Activated CD4-positive, alpha-beta T cell treated with anti-CD3 and anti-CD28 coated beads, Interleukin-2, amount 10 ng/mL, durations not matched to agents 7 days and 5 days (primary cell): Measurements from ENCODE around the gene VDR. TPM values are rescaled to one million over a fixed set of nuclear protein-coding genes. Genes with fewer than 3 reads are reported as not detected.

ENCODE experiments used
- CTCF ChIA-PET: fragments of 350-600 bp; sonication (Branson Sonifier 250); formaldehyde crosslinking; loops from one replicate; lab custom pipeline; 2021; ENCODE audit warnings: antibody characterized with exemption; lab: Charles Lee
- POLR2A ChIA-PET: fragments of 350-600 bp; sonication (Branson Sonifier 250); formaldehyde crosslinking; loops from one replicate; lab custom pipeline; 2021; ENCODE audit warnings: antibody characterized with exemption; lab: Charles Lee
- DNase-seq: peaks from one replicate; pipeline ENCODE4 v3.0.0-alpha.2; 2020
- H3K27ac Mint-ChIP-seq: one replicate; pipeline ENCODE4 v1.8.0; 2021; ENCODE audit warnings: mild to moderate bottlenecking, moderate library complexity, mixed read lengths
- H3K27me3 Mint-ChIP-seq: one replicate; pipeline ENCODE4 v1.8.0; 2021; ENCODE audit warnings: mixed read lengths
- H3K36me3 Mint-ChIP-seq: one replicate; pipeline ENCODE4 v1.8.0; 2021; ENCODE audit warnings: low read depth, mixed read lengths
- H3K4me1 Mint-ChIP-seq: one replicate; pipeline ENCODE4 v1.8.0; 2021; ENCODE audit warnings: mixed read lengths
- H3K4me3 Mint-ChIP-seq: one replicate; pipeline ENCODE4 v1.8.0; 2021; ENCODE audit warnings: mild to moderate bottlenecking, moderate library complexity, mixed read lengths
- H3K9me3 Mint-ChIP-seq: one replicate; pipeline ENCODE4 v1.8.0; 2021; ENCODE audit warnings: mixed read lengths
- total RNA-seq, 2 experiments: library from RNA; stranded (reverse); gene quantifications; one replicate each; pipeline ENCODE4 v1.2.3, GENCODE V29; 2021

VDR gene
- total RNA-seq, 2 experiments from 2014 or later = 16.4 to 17.3 TPM

DNA sequence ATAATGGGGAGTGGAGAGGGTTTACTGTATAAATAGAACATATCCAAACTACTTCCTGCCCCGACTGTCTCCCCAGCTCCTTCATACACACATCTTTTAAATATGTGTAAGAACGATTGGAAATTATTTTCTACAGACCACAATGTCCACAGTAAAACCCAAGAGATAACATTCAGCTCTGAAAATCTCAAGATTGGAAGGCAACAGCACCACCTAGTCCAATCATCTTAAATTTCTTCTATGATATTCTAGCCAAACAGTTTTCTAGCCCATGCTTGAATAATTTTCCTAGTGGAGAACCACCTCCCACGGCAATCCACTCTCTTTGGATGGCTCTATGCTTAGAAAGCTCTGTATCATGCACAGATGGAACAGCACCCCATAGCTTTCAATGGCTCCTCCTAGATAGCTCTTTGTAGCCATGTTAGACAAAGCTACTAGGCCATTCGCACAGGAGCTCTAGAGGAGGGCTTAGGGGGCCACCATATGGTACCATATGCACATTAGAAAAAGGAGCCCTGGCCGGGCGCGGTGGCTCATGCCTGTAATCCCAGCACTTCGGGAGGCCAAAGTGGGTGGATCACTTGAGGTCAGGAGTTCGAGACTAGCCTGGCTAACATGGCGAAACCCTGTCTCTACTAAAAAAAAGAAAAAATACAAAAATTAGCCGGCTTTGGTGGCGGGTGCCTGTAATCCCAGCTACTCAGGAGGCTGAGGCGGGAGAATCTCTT is 18.1 kb downstream of the VDR start:
- Mint-ChIP-seq H3K27me3 (no peaks in the 10 kb centered on the region), H3K9me3 (no peaks in the 10 kb centered on the region), H3K27ac (no peak overlapping the region), H3K4me1 (peaks cover 85% of the 10 kb centered on the region), H3K36me3 (peaks cover 2% of the 10 kb centered on the region), H3K4me3 (no peak overlapping the region)
- no peak for DNase-seq
- CTCF ChIA-PET = interaction anchor here (0.7 to 20.0 kb wide), 8 partner anchors 12 to 145 kb away, joined by 3 to 170 read pairs (median 4); partner anchors contain the start of genes TMEM106C and VDR
- POLR2A ChIA-PET = interaction anchor here (0.5 to 1.1 kb wide), 2 partner anchors 13 to 64 kb away, joined by 3 to 5 read pairs; no protein-coding TSS in a partner anchor

- Mint-ChIP-seq H3K27me3 (no peaks in the 10 kb centered on the region), H3K9me3 (no peaks in the 10 kb centered on the region), H3K4me3 (peak overlapping the region; percentile 17), H3K27ac (peak overlapping the region; percentile 9), H3K4me1 (peaks cover 80% of the 10 kb centered on the region), H3K36me3 (no peaks in the 10 kb centered on the region)
- POLR2A ChIA-PET = interaction anchor here (0.6 to 1.1 kb wide), 2 partner anchors 11 to 45 kb away, joined by 3 to 4 read pairs; no protein-coding TSS in a partner anchor
- DNase-seq = no peak
- CTCF ChIA-PET = interaction anchor here (0.8 to 20.0 kb wide), 9 partner anchors 11 to 143 kb away, joined by 3 to 170 read pairs (median 4); partner anchors contain the start of genes TMEM106C and VDR
Measured at GRCh38 chr12:47885566-47885965, 19.2 kb downstream of the VDR start.

DNA sequence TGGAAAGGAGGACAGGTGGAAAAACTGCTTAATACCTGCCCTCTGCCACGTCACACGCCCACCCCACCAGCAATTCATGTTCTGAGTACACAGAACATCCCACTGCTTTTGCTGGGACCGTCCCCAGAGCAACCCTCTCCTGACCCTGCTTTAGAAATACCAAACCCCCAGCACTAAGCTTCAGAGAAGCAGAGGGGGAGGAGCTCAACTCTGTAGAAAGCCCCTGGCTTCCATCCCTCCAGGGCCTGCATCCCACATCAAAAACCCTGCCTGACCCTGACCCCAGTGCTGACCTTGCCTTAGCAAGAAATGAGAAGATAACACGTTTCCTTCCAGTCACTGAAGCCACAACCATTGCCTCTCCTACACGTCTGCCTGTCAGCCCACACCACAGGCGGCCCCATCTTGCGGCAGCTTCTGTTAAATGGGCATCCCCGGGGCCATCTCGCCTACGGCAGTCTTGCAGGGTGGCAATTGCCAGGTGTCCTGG is 19.7 kb downstream of the VDR start:
- Mint-ChIP-seq H3K9me3 (no peaks in the 10 kb centered on the region), H3K36me3 (no peaks in the 10 kb centered on the region), H3K4me1 (peaks cover 78% of the 10 kb centered on the region), H3K4me3 (peak overlapping the region; percentile 17), H3K27me3 (no peaks in the 10 kb centered on the region), H3K27ac (peak overlapping the region; percentile 72)
- ChIA-PET POLR2A (interaction anchor here (0.6 kb wide), 2 partner anchors 45 to 158 kb away, joined by 4 read pairs; no protein-coding TSS in a partner anchor), CTCF (interaction anchor here (0.6 to 20.0 kb wide), 7 partner anchors 10 to 490 kb away, joined by 3 to 170 read pairs (median 6); partner anchors contain the start of gene VDR)
- DNase-seq = peak; percentile 62

- CTCF ChIA-PET = interaction anchor here (0.6 to 20.0 kb wide), 6 partner anchors 10 to 489 kb away, joined by 3 to 170 read pairs (median 6); partner anchors contain the start of gene VDR
- DNase-seq = no peak
- H3K27ac Mint-ChIP-seq = peak overlapping the region; percentile 95
Measured at GRCh38 chr12:47884501-47884900, 20.3 kb downstream of the VDR start.

DNA sequence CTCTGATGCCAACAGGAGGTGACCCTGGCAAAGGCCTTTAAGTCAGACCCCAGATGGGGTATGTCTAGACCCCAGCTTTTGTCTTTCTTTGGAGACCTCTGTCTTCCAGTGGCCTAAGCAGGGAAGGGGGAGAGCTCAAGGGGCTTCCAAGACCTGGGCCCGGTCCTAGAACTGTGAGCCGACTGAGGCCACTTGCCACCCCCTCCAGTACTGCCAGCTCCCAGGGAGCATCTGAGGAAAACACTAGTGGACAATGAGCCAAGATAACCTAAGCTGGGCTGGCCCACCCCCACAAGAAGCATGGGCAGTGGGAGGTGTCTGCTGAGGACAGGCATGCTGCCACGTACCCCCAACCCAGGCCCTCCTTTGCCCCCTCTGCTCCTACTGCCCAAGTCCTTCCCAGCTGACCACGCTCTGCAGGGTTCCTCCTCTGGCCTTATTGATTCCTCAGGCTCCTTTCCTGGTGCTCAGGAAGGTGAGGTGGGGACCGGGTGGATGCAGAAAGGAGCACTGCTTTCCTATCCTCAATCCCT is 21.1 kb downstream of the VDR start:
- H3K36me3 Mint-ChIP-seq = peaks cover 5% of the 10 kb centered on the region
- no peaks in the 10 kb centered on the region for H3K27me3 Mint-ChIP-seq
- ChIA-PET POLR2A (interaction anchor here (0.6 to 1.2 kb wide), 4 partner anchors 21 to 467 kb away, joined by 3 to 13 read pairs (median 6); partner anchors contain the start of genes VDR and ZNF641), CTCF (interaction anchor here (0.9 to 20.0 kb wide), 7 partner anchors 8 to 316 kb away, joined by 3 to 170 read pairs (median 5); partner anchors contain the start of gene VDR)
- DNase-seq = no peak
- no peaks in the 10 kb centered on the region for H3K9me3 Mint-ChIP-seq
- H3K4me3 Mint-ChIP-seq = peak overlapping the region; percentile 72
- H3K27ac Mint-ChIP-seq = peak overlapping the region; percentile 95
- H3K4me1 Mint-ChIP-seq = peaks cover 66% of the 10 kb centered on the region

More at GRCh38 chr12:47884501-47884900, 20.3 kb downstream of the VDR start:
- POLR2A ChIA-PET = no interaction called here
- H3K27me3 Mint-ChIP-seq = no peaks in the 10 kb centered on the region
- H3K4me1 Mint-ChIP-seq = peaks cover 74% of the 10 kb centered on the region
- H3K36me3 Mint-ChIP-seq = no peaks in the 10 kb centered on the region
- H3K4me3 Mint-ChIP-seq = no peak overlapping the region
- no peaks in the 10 kb centered on the region for H3K9me3 Mint-ChIP-seq

DNA sequence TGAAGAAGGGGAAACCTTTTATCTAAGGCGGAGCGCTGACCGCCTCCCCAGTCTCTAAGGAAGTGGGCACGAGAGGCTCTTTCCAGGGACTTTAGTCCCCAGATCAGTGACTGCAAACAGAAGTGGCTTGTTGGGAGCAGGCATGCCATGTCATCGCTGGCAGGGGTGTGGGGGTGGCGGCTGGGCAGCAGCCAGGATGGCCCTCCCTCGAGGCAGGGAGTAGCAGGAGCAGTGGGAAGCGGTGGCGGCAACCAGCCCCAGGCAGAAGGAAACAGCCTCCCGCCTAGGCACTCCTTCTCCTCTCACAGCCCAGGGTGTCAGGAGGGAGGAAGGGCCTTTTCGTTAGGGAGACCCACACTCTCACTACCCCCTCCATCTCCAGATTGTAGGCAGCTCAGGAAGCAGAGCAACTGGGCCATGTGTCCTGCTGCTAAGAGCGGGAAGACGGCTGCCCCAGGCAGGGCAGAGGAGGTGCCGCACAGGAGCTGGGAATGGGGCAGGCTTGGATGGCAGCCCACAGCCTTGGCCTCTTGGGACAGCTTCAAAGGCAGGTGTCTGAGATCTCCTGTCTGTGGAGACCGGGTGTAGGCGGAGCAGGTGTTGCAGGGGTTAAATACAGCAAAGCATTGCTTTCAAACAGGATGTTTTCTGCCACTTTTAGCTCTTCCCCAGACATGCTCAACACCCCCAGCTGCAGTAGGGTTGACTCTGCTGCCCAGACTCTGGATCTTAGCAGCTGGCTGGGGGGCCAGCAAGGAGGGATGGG is 21.8 kb downstream of the VDR start:
- H3K27ac Mint-ChIP-seq = peak overlapping the region; percentile 95
- H3K36me3 Mint-ChIP-seq = peaks cover 12% of the 10 kb centered on the region
- DNase-seq = peak; percentile 63
- POLR2A ChIA-PET = interaction anchor here (0.6 to 1.2 kb wide), 4 partner anchors 22 to 468 kb away, joined by 3 to 13 read pairs (median 6); partner anchors contain the start of genes VDR and ZNF641
- H3K4me1 Mint-ChIP-seq = peaks cover 62% of the 10 kb centered on the region
- no peaks in the 10 kb centered on the region for H3K9me3 Mint-ChIP-seq
- peak overlapping the region; percentile 72 for H3K4me3 Mint-ChIP-seq
- H3K27me3 Mint-ChIP-seq = no peaks in the 10 kb centered on the region
- CTCF ChIA-PET = interaction anchor here (1.0 to 20.0 kb wide), 6 partner anchors 9 to 74 kb away, joined by 3 to 170 read pairs (median 5); partner anchors contain the start of gene VDR

DNA sequence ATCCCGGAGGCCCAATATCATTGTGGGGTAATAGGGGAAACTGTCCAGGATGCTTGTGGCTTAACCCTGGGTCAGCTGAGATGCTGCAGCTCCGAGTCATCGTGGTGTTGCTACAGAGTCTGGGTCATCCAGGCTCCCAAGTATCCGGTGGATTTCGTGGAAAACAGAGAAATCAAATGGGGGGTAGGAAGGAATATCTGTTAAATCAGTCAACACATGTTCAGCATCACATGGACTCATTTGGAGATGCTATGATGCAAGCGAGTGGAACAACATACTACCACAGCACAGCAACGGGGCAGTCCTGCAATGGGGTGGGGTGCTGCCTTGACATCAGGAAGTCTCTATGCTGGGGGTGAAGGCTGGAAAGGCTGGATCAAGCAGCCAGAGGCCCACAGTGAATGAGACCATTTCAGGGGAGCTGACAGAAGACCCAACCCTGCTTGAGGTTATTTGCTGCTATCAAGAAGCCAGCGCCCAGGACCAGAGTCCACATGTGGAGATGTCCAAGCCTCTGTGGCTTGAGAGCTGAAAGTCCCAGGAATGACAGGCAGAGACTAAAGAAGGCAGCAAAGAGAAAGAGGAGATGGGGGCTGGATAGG is 22.9 kb downstream of the VDR start:
- DNase-seq = no peak
- ChIA-PET CTCF (interaction anchor here (4.6 to 20.0 kb wide), 2 partner anchors 11 to 18 kb away, joined by 34 to 170 read pairs; partner anchors contain the start of gene VDR), POLR2A (no interaction called here)
- Mint-ChIP-seq H3K4me1 (peaks cover 59% of the 10 kb centered on the region), H3K36me3 (peaks cover 16% of the 10 kb centered on the region), H3K27ac (peak overlapping the region; percentile 84), H3K27me3 (no peaks in the 10 kb centered on the region), H3K9me3 (no peaks in the 10 kb centered on the region), H3K4me3 (peak overlapping the region; percentile 60)

DNA sequence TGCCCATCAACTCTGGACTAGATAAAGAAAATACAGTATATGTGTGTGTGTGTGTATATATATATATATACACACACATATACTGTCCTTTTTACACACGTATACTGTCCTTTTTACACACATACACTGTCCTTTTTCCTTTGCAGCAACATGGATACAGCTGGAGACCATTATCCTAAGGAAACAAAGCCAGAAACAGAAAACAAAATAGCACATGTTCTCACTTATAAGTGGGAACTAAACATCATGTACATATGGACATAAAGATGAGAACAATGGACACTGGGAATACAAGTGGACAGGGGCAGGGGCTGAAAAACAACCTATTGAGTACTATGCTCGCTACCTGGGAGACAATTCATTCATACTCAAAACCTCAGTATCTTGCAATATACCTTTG is 23.7 kb downstream of the VDR start:
- no peaks in the 10 kb centered on the region for H3K9me3 Mint-ChIP-seq
- H3K27ac Mint-ChIP-seq = no peak overlapping the region
- ChIA-PET CTCF (interaction anchor here (1.0 to 20.0 kb wide), 4 partner anchors 8 to 22 kb away, joined by 3 to 170 read pairs (median 6); partner anchors contain the start of gene VDR), POLR2A (no interaction called here)
- H3K27me3 Mint-ChIP-seq = no peaks in the 10 kb centered on the region
- no peak overlapping the region for H3K4me3 Mint-ChIP-seq
- DNase-seq = no peak
- peaks cover 56% of the 10 kb centered on the region for H3K4me1 Mint-ChIP-seq
- H3K36me3 Mint-ChIP-seq = peaks cover 23% of the 10 kb centered on the region

GRCh38 chr12:47878918-47879481 is 25.8 kb downstream of the VDR start:
- Mint-ChIP-seq H3K36me3 (peaks cover 39% of the 10 kb centered on the region), H3K4me3 (no peak overlapping the region), H3K27me3 (no peaks in the 10 kb centered on the region), H3K4me1 (peaks cover 36% of the 10 kb centered on the region), H3K27ac (no peak overlapping the region), H3K9me3 (no peaks in the 10 kb centered on the region)
- POLR2A ChIA-PET = no interaction called here
- DNase-seq = no peak
- CTCF ChIA-PET = interaction anchor here (0.6 to 20.0 kb wide), 4 partner anchors 9 to 40 kb away, joined by 3 to 170 read pairs (median 4); partner anchors contain the start of gene VDR

- no peak for DNase-seq
- Mint-ChIP-seq H3K27ac (no peak overlapping the region), H3K36me3 (peaks cover 44% of the 10 kb centered on the region), H3K9me3 (no peaks in the 10 kb centered on the region), H3K27me3 (no peaks in the 10 kb centered on the region), H3K4me1 (peaks cover 30% of the 10 kb centered on the region), H3K4me3 (no peak overlapping the region)
- CTCF ChIA-PET = interaction anchor here (0.6 to 20.0 kb wide), 5 partner anchors 8 to 40 kb away, joined by 3 to 170 read pairs (median 3); partner anchors contain the start of gene VDR
- POLR2A ChIA-PET = no interaction called here
Measured at GRCh38 chr12:47878293-47878917, 26.4 kb downstream of the VDR start.

GRCh38 chr12:47877081-47877480 is 27.7 kb downstream of the VDR start:
- H3K4me3 Mint-ChIP-seq = no peak overlapping the region
- POLR2A ChIA-PET = no interaction called here
- H3K27me3 Mint-ChIP-seq = no peaks in the 10 kb centered on the region
- H3K27ac Mint-ChIP-seq = no peak overlapping the region
- no peaks in the 10 kb centered on the region for H3K9me3 Mint-ChIP-seq
- H3K36me3 Mint-ChIP-seq = peaks cover 51% of the 10 kb centered on the region
- peaks cover 20% of the 10 kb centered on the region for H3K4me1 Mint-ChIP-seq
- CTCF ChIA-PET = interaction anchor here (0.7 to 1.1 kb wide), 2 partner anchors 15 to 27 kb away, joined by 3 to 4 read pairs; no protein-coding TSS in a partner anchor
- DNase-seq = no peak
